Skeletal muscle tissue (tissue), 4 donors: ENCODE data around the gene EFNA1. TPM values are rescaled to one million over a fixed set of nuclear protein-coding genes. Genes with fewer than 3 reads are reported as not detected.
"Not testable (repeated sequence)": the region's sequence is repeated elsewhere in the genome, so short reads cannot be mapped to it uniquely, and the experiment has no call there.

ENCODE experiments used
- H3K27ac ChIP-seq: one replicate; pipeline ENCODE4 v1.7.0; 2013; ENCODE audit warnings: mild to moderate bottlenecking, low read depth, low read length, inconsistent platforms
- H3K27me3 ChIP-seq, 3 donors: one replicate each; pipeline ENCODE4 v1.7.0; 2013; ENCODE audit warnings: low read length in 3 of 3; ENCODE audit not compliant: control insufficient read depth in 3 of 3, insufficient read depth in 3 of 3
- H3K36me3 ChIP-seq, 3 donors: one replicate each; pipeline ENCODE4 v1.7.0; 2013; ENCODE audit warnings: low read length in 3 of 3; ENCODE audit not compliant: control insufficient read depth in 3 of 3, insufficient read depth in 3 of 3
- H3K4me1 ChIP-seq, 3 donors: one replicate each; pipeline ENCODE4 v1.7.0; 2013; ENCODE audit warnings: low read length in 3 of 3, mild to moderate bottlenecking in 3 of 3; ENCODE audit not compliant: control insufficient read depth in 3 of 3, insufficient read depth in 3 of 3
- H3K4me3 ChIP-seq, 3 donors: one replicate each; pipeline ENCODE4 v1.7.0; 2013; ENCODE audit warnings: low read length in 3 of 3
- H3K9ac ChIP-seq, 3 donors: one replicate each; pipeline ENCODE4 v1.7.0; 2013; ENCODE audit warnings: low read length in 3 of 3, mild to moderate bottlenecking in 3 of 3, moderate library complexity in 2 of 3, low read depth in 1 of 3
- H3K9me3 ChIP-seq, 3 donors: one replicate each; pipeline ENCODE4 v1.7.0; 2013; ENCODE audit warnings: low read length in 3 of 3; ENCODE audit not compliant: control insufficient read depth in 3 of 3
- total RNA-seq: library from RNA; depleted of rRNA; stranded (reverse); fragments of >200 nt; gene quantifications from one replicate; pipeline ENCODE4 v1.2.3, GENCODE V29; 2014
- donor health status: Osteomylitis.

The EFNA1 gene
- total RNA-seq, 1 donor from 2014 or later = 13.0 TPM

DNA sequence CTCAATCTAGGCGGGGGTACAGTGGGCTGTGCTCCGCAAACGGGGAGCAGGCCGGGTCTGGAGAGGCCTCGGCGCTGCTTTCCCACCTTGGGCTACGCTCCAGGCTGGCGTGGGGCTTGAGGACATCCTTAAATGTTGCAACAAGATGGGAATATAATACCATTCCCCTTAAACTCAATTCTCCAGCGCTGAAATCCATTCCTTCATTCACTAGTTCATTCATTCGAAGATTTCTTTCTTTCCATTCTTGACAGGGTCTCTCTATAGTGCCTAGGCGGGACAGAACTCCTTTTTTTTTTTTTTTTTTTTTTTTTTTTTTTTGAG is 12.9 kb downstream of the EFNA1 start:
- H3K4me1 ChIP-seq = peaks cover 23 to 43% (median 24%) of the 10 kb centered on the region in 3 donors
- H3K36me3 ChIP-seq = peaks cover 0 to 9% (median 7%) of the 10 kb centered on the region in 3 donors
- H3K9ac ChIP-seq = peak overlapping the region; percentile 95 to 97 (median 96)
- H3K4me3 ChIP-seq = peak overlapping the region; percentile 92 to 98 (median 96)
- H3K27me3 ChIP-seq = peaks cover 0 to 2% (median 0%) of the 10 kb centered on the region in 3 donors
- peak overlapping the region; percentile 87 for H3K27ac ChIP-seq
- H3K9me3 ChIP-seq = no peaks in the 10 kb centered on the region

DNA sequence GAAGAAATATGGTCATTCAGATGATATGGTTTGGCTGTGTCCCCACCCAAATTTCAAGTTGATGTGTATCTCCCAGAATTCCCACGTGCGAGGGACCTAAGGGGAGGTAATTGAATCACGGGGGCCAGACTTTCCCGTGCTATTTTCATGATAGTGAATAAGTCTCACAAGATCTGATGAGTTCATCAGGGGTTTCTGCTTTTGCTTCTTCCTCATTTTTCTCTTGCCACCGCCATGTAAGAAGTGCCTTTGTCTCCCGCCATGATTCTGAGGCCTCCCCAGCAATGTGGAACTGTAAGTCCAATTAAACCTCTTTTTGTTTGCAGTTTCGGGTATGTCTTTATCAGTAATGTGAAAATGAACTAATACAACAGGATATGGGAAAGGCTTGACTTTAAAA is 14.1 kb downstream of the EFNA1 start:
- H3K36me3 ChIP-seq = peaks cover 0 to 9% (median 7%) of the 10 kb centered on the region in 3 donors
- peaks cover 0 to 2% (median 0%) of the 10 kb centered on the region in 3 donors for H3K27me3 ChIP-seq
- H3K4me1 ChIP-seq = peaks cover 21 to 34% (median 22%) of the 10 kb centered on the region in 3 donors
- no peak overlapping the region for H3K27ac ChIP-seq
- no peak overlapping the region for H3K9ac ChIP-seq
- H3K4me3 ChIP-seq = no peak overlapping the region
- H3K9me3 ChIP-seq = no peaks in the 10 kb centered on the region

DNA sequence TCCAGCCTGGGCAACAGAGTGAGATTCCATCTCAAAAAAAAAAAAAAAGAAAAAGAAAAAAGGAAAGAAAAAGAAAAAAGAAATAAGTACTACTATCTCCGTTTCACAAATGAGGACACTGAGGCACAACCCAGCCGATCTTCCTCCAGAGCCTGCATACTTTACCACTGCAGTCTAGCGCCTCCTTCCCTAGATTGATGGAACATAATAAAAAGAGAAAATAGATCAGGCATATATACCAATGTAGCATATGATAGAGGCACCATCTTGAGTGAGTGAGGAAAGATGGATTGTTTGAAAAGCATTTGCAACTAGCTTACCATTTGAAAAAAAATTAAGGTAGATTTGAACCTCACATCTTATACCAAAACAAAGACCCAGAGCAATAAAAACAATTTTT is 17.8 kb downstream of the EFNA1 start:
- H3K27ac ChIP-seq = no peak overlapping the region
- peaks cover 0 to 3% (median 2%) of the 10 kb centered on the region in 3 donors for H3K27me3 ChIP-seq
- H3K36me3 ChIP-seq = no peaks in the 10 kb centered on the region
- peaks cover 0 to 2% (median 2%) of the 10 kb centered on the region in 3 donors for H3K4me1 ChIP-seq
- no peak overlapping the region for H3K4me3 ChIP-seq
- H3K9me3 ChIP-seq = no peaks in the 10 kb centered on the region
- no peak overlapping the region for H3K9ac ChIP-seq

DNA sequence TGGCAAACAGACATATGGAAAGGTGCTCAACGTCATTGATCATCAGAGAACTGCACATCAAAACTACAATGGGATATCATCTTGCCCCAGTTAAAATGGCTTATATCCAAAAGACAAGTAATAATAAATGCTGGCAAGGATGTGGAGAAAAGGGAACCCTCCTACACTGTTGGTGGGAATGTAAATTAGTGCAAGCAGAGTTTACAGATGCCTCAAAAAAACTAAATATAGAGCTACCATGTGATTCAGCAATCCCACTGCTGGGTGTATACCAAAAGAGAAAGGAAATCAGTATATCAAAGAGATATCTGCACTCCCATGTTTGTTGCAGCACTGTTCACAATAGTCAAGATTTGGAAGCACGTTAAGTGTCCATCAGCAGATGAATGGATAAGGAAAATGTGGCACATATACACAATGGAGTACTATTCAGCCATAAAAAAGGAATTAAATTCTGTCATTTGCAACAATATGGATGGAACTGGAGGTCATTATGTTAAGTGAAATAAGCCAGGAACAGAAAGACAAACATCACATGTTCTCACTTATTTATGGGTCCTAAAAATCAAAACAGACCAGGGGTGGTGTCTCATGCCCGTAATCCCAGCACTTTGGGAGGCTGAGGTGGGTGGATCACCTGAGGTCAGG is 28.4 kb downstream of the EFNA1 start:
- not testable (repeated sequence) for H3K27ac ChIP-seq, H3K27me3 ChIP-seq, H3K4me1 ChIP-seq, H3K9me3 ChIP-seq, H3K4me3 ChIP-seq, H3K36me3 ChIP-seq, H3K9ac ChIP-seq

DNA sequence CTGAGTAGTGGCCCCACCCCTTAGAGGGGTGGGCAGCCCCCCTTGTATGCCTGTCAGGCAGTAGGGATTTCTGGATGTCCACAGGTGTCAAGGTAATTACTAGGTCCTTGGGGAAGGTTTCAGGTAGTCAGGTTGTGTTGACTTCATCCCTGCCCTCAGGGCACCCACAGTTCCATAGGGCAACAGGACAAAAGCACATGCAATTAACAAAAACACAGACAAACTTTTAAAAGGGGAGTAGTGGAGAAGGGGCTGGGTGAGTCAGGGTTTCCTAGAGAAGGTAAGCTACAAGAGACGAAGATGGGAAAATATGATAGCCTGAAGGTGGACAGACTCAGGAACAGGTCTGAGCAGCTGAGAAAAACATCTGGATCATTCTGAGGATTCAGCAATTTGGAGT is 31.3 kb downstream of the EFNA1 start:
- no peaks in the 10 kb centered on the region for H3K36me3 ChIP-seq
- H3K9ac ChIP-seq = no peak overlapping the region
- peaks cover 0 to 2% (median 0%) of the 10 kb centered on the region in 3 donors for H3K27me3 ChIP-seq
- no peak overlapping the region for H3K4me3 ChIP-seq
- no peaks in the 10 kb centered on the region for H3K4me1 ChIP-seq
- H3K27ac ChIP-seq = no peak overlapping the region
- H3K9me3 ChIP-seq = no peaks in the 10 kb centered on the region

DNA sequence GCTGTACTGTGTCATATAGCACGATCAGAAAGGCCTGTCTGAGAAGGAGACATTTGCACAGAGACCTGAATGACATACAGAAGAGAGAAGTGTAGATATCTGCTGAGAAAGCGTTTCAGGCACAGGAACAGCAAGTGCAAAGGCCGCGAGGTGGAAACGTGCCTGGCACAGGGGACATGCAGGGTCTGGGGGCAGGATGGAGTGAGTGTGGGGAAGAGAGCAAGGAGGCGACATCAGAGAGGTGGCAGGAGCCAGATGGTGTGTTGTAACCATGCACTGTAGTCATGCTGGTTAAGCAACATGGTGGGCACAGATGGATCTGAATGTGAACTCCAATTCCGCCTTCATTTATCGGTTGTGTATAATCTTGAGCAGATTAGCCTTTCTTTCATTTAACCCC is 32.5 kb downstream of the EFNA1 start:
- no peaks in the 10 kb centered on the region for H3K4me1 ChIP-seq
- no peak overlapping the region for H3K9ac ChIP-seq
- no peaks in the 10 kb centered on the region for H3K36me3 ChIP-seq
- H3K27me3 ChIP-seq = peaks cover 0 to 2% (median 0%) of the 10 kb centered on the region in 3 donors
- H3K9me3 ChIP-seq = no peaks in the 10 kb centered on the region
- no peak overlapping the region for H3K4me3 ChIP-seq
- H3K27ac ChIP-seq = no peak overlapping the region

DNA sequence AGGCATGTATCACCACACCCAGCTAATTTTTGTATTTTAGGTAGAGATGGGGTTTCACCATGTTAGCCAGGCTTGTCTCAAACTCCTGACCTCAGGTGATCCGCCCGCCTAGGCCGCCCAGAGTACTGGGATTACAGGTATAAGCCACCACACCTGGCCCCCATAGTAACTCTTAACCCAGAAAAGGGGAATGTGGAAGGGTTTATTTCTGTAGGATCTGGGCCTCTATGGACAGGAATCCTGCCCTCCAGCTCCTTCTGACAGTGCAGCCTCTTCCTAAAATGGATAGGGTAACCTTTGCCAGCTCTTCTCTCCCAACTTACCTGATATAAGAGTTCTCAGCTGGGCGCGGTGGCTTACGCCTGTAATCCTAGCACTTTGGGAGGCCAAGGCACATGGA is 35.0 kb downstream of the EFNA1 start:
- not testable (repeated sequence) for H3K9me3 ChIP-seq, H3K36me3 ChIP-seq, H3K4me3 ChIP-seq, H3K9ac ChIP-seq, H3K27ac ChIP-seq
- Histone ChIP-seq H3K27me3 (peaks cover 0 to 12% (median 12%) of the 10 kb centered on the region in 3 donors), H3K4me1 (peaks cover 7 to 15% (median 9%) of the 10 kb centered on the region in 3 donors)

DNA sequence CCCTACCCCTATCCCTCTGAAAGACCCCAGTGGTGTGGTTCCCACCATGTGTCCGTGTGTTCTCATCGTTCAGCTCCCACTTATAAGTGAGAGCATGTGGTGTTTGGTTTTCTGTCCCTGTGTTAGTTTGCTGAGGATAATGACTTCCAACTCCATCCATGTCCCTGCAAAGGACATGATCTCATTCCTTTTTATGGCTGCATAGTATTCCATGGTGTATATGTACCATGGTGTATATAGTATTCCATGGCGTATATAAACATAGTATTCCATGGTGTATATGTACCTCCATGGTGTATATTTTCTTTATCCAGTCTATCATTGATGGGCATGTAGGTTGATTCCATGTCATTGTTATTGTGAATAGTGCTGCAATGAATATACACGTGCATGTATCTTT is 36.1 kb downstream of the EFNA1 start:
- H3K9ac ChIP-seq, H3K4me3 ChIP-seq, H3K27ac ChIP-seq, H3K9me3 ChIP-seq, H3K36me3 ChIP-seq: not testable (repeated sequence)
- Histone ChIP-seq H3K27me3 (peaks cover 0 to 15% (median 12%) of the 10 kb centered on the region in 3 donors), H3K4me1 (peaks cover 9 to 18% (median 12%) of the 10 kb centered on the region in 3 donors)

DNA sequence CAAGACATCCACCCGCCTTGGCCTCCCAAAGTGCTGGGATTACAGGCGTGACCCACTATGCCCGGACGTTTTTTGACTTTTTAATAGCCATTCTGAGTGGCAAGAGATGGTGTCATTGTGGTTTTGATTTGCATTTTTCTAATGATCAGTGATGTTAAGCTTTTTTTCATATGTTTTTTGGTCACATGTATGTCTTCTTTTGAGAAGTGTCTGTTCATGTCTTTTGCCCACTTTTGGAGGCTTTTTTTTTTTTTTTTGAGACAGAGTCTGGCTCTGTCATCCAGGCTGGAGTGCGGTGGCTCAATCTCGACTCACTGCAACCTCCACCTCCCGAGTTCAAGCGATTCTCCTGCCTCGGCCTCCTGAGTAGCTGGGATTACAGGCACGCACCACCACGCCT is 36.9 kb downstream of the EFNA1 start:
- H3K9ac ChIP-seq, H3K9me3 ChIP-seq, H3K4me3 ChIP-seq, H3K27ac ChIP-seq: not testable (repeated sequence)
- H3K36me3 ChIP-seq = peaks cover 9 to 11% (median 10%) of the 10 kb centered on the region in 3 donors
- peaks cover 0 to 15% (median 12%) of the 10 kb centered on the region in 3 donors for H3K27me3 ChIP-seq
- H3K4me1 ChIP-seq = peaks cover 9 to 18% (median 12%) of the 10 kb centered on the region in 3 donors

DNA sequence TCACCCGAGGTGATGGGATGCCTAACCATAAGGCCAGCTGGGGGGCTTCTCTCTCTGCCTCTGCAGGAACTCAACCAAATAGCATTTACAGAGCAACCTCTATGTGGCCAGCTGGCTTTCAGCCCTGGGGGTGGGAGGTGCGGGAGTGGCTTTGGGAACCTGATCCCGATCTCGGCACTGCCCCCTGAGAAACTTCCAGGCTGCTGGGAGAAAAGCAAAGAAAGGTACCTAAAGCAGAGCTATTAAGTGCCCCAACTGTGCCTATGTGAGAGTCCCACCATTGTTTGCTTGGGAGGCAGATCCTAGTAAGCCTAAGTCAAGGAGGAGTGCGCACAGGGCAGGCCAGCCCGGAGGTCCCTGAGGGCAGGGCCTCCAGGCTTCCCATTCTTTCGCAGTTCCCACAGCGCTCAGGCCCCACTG is 38.4 kb downstream of the EFNA1 start:
- H3K36me3 ChIP-seq = peaks cover 11 to 19% (median 14%) of the 10 kb centered on the region in 3 donors
- no peaks in the 10 kb centered on the region for H3K9me3 ChIP-seq
- H3K9ac ChIP-seq = no peak overlapping the region
- H3K4me3 ChIP-seq = no peak overlapping the region
- peaks cover 0 to 15% (median 9%) of the 10 kb centered on the region in 3 donors for H3K27me3 ChIP-seq
- peaks cover 9 to 18% (median 12%) of the 10 kb centered on the region in 3 donors for H3K4me1 ChIP-seq
- H3K27ac ChIP-seq = peak overlapping the region; percentile 64
